DOHH2 (cell line): Measurements from ENCODE around the gene TKT.

Experiments used
- CTCF ChIP-seq: fragments of 200-600 bp; sonication (generic); IDR thresholded peaks from one replicate; pipeline ENCODE4 v1.5.1; 2014; ENCODE audit warnings: antibody characterized with exemption, mild to moderate bottlenecking, low read depth, low read length; ENCODE audit not compliant: poor library complexity, severe bottlenecking
- EZH2phosphoT487 ChIP-seq: fragments of 200-600 bp; sonication (generic); IDR thresholded peaks from 2 replicates; pipeline ENCODE4 v1.6.1; 2017; ENCODE audit warnings: borderline replicate concordance, mild to moderate bottlenecking, antibody characterized with exemption, low read length, moderate library complexity, mixed read lengths

DNA sequence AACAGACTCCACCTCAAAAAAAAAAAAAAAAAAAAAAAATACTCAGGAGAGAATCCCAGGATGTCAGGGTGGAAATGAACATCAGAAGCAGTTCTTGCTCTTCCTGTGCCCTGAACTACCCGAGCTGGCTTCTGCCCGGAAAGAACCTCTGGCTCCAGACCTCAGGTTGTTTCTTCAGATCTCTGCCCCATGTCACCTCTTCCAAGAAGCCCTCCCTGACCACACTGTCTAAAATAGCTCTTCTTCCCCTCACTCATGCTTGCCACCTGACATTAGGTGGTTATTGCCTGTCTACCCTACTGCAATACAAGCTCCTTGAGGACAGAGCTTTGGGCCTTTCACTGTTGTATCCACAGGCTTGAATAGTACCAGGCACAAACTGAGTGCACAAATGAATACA is 8.2 kb downstream of the TKT start:
- TF ChIP-seq CTCF (no peak), EZH2phosphoT487 (no peak)
